Heart right ventricle (tissue), 16 donors: ENCODE measurements around the gene MINDY4. TPM values are rescaled to one million over a fixed set of nuclear protein-coding genes. Genes with fewer than 3 reads are reported as not detected.

Experiments
- ATAC-seq, 8 donors: fragments of 200-7000 bp; cut with Tn5 transposase; one replicate each; pipeline ENCODE4 v1.9.1; 2020; ENCODE audit warnings: mild to moderate bottlenecking in 8 of 8, moderate library complexity in 8 of 8, moderate number of reproducible peaks in 1 of 8
- DNase-seq, 2 donors: peaks; one replicate each; pipeline ENCODE4 v3.0.0-alpha.2; 2020
- H3K27ac ChIP-seq, 10 donors: fragments of 200-600 bp; sonication (generic) in 2 of 10; one replicate each; pipeline versions ENCODE4 v1.5.0 to v1.8.0; 2020 to 2022; ENCODE audit warnings: mild to moderate bottlenecking in 3 of 10
- H3K27me3 ChIP-seq, 7 donors: fragments of 200-600 bp; one replicate each; pipeline ENCODE4 v1.8.0; 2021 to 2022; ENCODE audit warnings: mild to moderate bottlenecking in 2 of 7
- H3K36me3 ChIP-seq, 9 donors: fragments of 200-600 bp; sonication (generic) in 1 of 9; one replicate each; pipeline versions ENCODE4 v1.5.0 to v1.8.0; 2020 to 2022; ENCODE audit warnings: mild to moderate bottlenecking in 2 of 9
- H3K4me1 ChIP-seq, 9 donors: fragments of 200-600 bp; sonication (generic) in 1 of 9; one replicate each; pipeline versions ENCODE4 v1.5.0 to v1.8.0; 2020 to 2022; ENCODE audit warnings: mild to moderate bottlenecking in 4 of 9
- H3K4me3 ChIP-seq, 10 donors: fragments of 200-600 bp; sonication (generic) in 2 of 10; one replicate each; pipeline versions ENCODE4 v1.5.0 to v1.8.0; 2020 to 2022; ENCODE audit warnings: mild to moderate bottlenecking in 7 of 10, moderate library complexity in 2 of 10
- H3K9me3 ChIP-seq, 11 donors: fragments of 200-600 bp in 10 of 11; sonication (generic) in 2 of 11; one replicate each; pipeline versions ENCODE4 v1.5.0 to v1.8.0; 2013 to 2022; ENCODE audit warnings: mild to moderate bottlenecking in 2 of 11, control low read depth in 1 of 11, moderate library complexity in 1 of 11
- WGBS, 2 donors: extraction: QIAGEN DNeasy Blood & Tissue Kit; methylation state at CpG; one replicate each; pipeline ENCODE4 v1.1.7; 2013; ENCODE audit warnings: inconsistent platforms in 1 of 2; 5-methylcytosine and 5-hydroxymethylcytosine counted together
- intact Hi-C, 10 donors: fragments of 100-400 bp; cut with DNase I; formaldehyde crosslinking; loops; one replicate each; pipeline versions ENCODE4 v1.11.1 to v1.14.2; 2022
- polyA plus RNA-seq, 2 donors: library from polyadenylated mRNA; stranded (reverse); fragments of 200-250 nt; gene quantifications; one replicate each; pipeline ENCODE4 v1.2.3, GENCODE V29; 2013
- total RNA-seq, 10 donors: library from RNA; stranded (reverse); fragmentation: NEBNext Ultra II Directional in 3 of 10; extraction: Animal tissue kit (Norgen Biotek cat#: 25700) in 3 of 10; gene quantifications; one replicate each; pipeline versions ENCODE4 v1.2.1 to v1.2.4, GENCODE V29; 2021 to 2023
- TF ChIP-seq, protein P1 (sequence below), 9 donors: fragments of 200-600 bp; sonication (generic) in 2 of 9; IDR thresholded peaks; one replicate each; pipeline versions ENCODE4 v1.5.0 to v1.8.0; 2021 to 2022; ENCODE audit warnings: antibody characterized with exemption in 9 of 9, mild to moderate bottlenecking in 5 of 9, moderate library complexity in 1 of 9
- donor health status: Arrhythmogenic right ventricular cardiomyopathy.
- donor health status: ischemic (EF 13 %, LVEDD 7.1; RV severe dilation, severe dysfunction).
- donor health status: healthy with polysubstance abuse.
- donor health status: DM: no; HTN: yes; CAD: no.
- donor health status: DM: no; HTN: no; CAD: no.
- donor health status: ischemic (EF 25% LVEDD 6.9; RV normal size, moderate dysfunction).
- donor health status: ischemic (EF 25% LVEDD 5.7; RV mildly dilated, moderate dysfunction).
- donor health status: healthy.
- donor health status: DM: yes; HTN: yes; CAD: no.
- donor health status: Ischemic cardiomyopathy.
- donor health status: ischemic (EF 35%, LVEDD 5.7; RV mildly dilated, moderate dysfunction).
- donor health status: nonischemic (EF 11% LVEDD 7.7; RV severe dilation, severe dysfunction).
- donor health status: DM: yes; HTN: yes; CAD: no.
- donor health status: PGD.
- donor health status: ischemic (EF 29% LVEDD 5.4; RV normal size, mild dysfunction).
- donor health status: nonischemic (EF 23%, LVEDD 6.1; RV moderate dilation, normal function).

Gene MINDY4
- total and polyA plus RNA-seq, 12 donors: 1.9 to 5.4 (median 2.8) TPM

DNA sequence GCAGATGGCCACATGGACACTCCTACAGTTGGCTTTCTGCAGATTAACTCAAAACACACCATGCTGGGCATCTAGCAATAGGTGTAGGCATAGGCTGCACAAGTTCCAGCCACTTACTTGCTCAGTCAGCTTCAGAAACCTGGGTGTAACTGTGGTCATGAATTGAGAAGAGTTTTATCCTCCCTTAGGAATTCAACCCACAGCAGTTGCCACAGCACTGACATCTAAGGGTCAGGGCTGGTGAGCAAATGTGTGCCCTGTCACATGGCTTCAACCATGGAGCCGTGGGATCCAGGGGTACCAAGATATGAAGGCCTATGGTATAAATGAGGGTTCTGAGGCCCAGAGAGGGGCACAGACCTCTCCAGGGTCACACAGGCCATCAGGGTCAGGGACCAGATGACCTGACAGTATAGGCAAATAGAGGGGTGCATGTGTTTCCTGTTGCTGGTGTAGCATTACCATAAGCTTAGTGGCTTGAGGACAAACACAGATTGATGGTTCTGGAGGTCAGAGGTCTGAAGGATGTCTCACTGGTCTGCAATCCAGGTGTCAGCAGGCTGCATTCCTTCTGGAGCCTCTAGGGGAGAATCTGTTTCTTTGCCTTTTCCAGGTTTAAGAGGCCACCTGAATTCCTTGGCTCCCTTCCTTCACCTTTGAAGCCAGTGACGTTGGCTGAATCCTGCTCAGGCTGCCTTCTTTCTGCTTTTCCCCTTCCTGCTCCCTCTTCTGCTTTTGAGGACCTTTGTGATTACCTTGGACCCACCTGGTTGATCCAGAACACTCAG is 24.1 kb downstream of the MINDY4 start:
- intact Hi-C loops: loop anchor here in 3 of 10 donors (5.0 to 10.0 kb wide), 4 partner anchors 48 to 182 kb away; no protein-coding TSS in a partner anchor
- DNase-seq (no peak), ATAC-seq (no peak)
- H3K36me3 ChIP-seq: peaks cover 0 to 43% (median 0%) of the 10 kb centered on the region in 9 donors
- no peak overlapping the region for H3K4me3 ChIP-seq
- TF ChIP-seq, protein P1, sequence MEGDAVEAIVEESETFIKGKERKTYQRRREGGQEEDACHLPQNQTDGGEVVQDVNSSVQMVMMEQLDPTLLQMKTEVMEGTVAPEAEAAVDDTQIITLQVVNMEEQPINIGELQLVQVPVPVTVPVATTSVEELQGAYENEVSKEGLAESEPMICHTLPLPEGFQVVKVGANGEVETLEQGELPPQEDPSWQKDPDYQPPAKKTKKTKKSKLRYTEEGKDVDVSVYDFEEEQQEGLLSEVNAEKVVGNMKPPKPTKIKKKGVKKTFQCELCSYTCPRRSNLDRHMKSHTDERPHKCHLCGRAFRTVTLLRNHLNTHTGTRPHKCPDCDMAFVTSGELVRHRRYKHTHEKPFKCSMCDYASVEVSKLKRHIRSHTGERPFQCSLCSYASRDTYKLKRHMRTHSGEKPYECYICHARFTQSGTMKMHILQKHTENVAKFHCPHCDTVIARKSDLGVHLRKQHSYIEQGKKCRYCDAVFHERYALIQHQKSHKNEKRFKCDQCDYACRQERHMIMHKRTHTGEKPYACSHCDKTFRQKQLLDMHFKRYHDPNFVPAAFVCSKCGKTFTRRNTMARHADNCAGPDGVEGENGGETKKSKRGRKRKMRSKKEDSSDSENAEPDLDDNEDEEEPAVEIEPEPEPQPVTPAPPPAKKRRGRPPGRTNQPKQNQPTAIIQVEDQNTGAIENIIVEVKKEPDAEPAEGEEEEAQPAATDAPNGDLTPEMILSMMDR (IDR thresholded peaks at IDR 0.05): no peak
- no peaks in the 10 kb centered on the region for H3K27me3 ChIP-seq
- WGBS, 2 donors: 65 to 70% methylated on average over 2 of the region's 2 CpGs
- no peaks in the 10 kb centered on the region for H3K9me3 ChIP-seq
- H3K27ac ChIP-seq: peak overlapping the region in 6 of 10 donors; percentile 17 to 81 (median 56)
- H3K4me1 ChIP-seq: peaks cover 0 to 53% (median 39%) of the 10 kb centered on the region in 9 donors

DNA sequence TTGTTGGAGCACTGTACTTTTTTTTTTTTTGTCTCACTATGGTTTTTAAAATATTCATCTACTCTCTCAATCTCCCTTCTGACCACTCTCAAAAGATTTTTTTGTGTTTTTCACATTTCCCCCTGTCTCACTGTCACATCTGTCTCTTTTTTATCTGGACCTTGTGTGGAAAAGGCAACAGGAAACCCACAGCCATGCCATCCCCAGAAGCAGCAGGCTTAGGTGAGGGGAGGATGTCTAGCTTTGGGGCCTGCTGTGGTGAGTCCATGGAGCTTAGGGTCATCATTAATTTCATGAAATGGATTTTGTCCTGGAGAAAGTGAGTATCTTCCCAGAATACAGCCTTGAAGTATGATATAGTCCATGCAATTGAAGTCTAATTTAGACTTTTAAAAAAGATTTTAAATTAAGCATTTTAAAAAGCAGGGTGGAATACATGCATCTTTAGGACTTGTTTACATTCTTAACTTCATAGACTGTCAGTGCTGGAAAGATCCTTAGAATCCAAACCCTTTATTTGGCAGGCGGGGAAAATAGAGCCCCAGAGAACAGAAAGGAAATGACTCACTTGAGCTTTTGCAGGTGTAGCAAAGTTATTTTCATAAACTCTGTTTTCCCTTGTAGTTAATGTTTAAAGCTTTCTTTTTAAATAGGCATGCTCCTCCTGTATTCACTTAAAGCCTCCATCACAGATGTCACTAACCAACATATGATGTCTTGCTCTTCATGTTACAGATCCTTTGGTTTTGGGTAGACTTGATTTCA is 25.1 kb downstream of the MINDY4 start:
- Histone ChIP-seq H3K27ac (peak overlapping the region in 9 of 10 donors; percentile 9 to 81 (median 53)), H3K4me1 (peaks cover 0 to 63% (median 47%) of the 10 kb centered on the region in 9 donors), H3K9me3 (no peaks in the 10 kb centered on the region), H3K36me3 (peaks cover 0 to 37% (median 0%) of the 10 kb centered on the region in 9 donors), H3K27me3 (no peaks in the 10 kb centered on the region), H3K4me3 (no peak overlapping the region)
- TF ChIP-seq, protein P1 (IDR thresholded peaks at IDR 0.05): no peak
- intact Hi-C loops: loop anchor here in 3 of 10 donors (5.0 to 10.0 kb wide), 4 partner anchors 49 to 181 kb away; no protein-coding TSS in a partner anchor
- no peak for DNase-seq
- 46 to 55% methylated on average over 1 of the region's 1 CpG for WGBS, 2 donors
- peak in 4 of 8 donors; percentile 25 to 39 (median 35) for ATAC-seq

DNA sequence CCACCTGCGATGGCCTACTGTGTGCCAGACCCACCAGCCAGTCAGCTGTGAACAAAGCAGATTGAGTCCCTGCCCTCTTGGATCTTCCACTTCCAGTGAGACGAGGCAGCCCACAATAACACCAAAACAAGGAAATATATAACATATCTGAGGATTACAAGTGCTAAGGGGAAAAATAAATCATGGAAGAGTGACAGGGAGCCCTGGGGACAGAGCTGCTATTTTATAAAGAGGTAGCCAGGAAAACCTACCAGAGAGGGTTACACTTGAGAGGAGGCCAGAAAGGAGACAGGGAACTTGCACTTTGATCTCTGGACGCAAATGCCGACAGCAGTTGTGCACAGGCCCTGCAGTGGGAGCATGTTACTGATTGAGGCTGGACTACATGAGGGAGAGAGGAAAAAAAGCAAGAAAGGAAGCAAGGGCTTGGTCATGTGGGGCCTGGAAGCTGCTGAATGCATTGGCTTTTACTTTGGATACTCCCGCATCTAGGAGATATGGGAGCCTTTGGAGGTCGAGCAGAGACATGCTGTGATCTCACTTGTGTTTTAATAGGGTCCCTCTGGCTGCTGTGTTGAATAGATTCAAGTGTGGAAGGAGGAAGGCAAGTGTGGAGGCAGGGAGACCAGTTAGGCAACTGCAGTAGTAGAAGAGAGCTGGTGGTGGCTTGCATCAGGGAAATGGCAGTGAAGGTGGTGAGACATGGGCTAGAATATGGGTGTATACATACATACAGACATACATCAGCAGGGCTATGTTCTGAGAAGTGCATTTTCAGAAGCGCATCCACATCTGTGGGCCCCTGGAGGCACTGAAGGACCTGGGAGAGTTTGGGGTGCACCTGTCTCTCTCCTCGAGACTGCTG is 26.2 kb downstream of the MINDY4 start:
- intact Hi-C loops: loop anchor here in 4 of 10 donors (2.0 to 10.0 kb wide), 5 partner anchors 50 to 325 kb away; no protein-coding TSS in a partner anchor
- peak overlapping the region in 9 of 10 donors; percentile 4 to 81 (median 46) for H3K27ac ChIP-seq
- 57 to 59% methylated on average over 8 of the region's 8 CpGs for WGBS, 2 donors
- H3K36me3 ChIP-seq: peaks cover 0 to 26% (median 0%) of the 10 kb centered on the region in 9 donors
- ATAC-seq: peak in 5 of 8 donors; percentile 18 to 35 (median 28)
- DNase-seq: no peak
- no peaks in the 10 kb centered on the region for H3K27me3 ChIP-seq
- H3K4me3 ChIP-seq: no peak overlapping the region
- TF ChIP-seq, protein P1 (IDR thresholded peaks at IDR 0.05): no peak
- peaks cover 0 to 68% (median 52%) of the 10 kb centered on the region in 9 donors for H3K4me1 ChIP-seq
- H3K9me3 ChIP-seq: no peaks in the 10 kb centered on the region
